COLO829 (cell line): ENCODE data around the gene GDPD3.
"Not testable (repeated sequence)": the region's sequence is repeated elsewhere in the genome, so short reads cannot be mapped to it uniquely, and the experiment has no call there.

Experiments used
- DNase-seq: peaks from one replicate; pipeline ENCODE4 v3.0.0; 2012; ENCODE audit warnings: low spot score

GDPD3 gene

GRCh38 chr16:30113031-30113710, at the start of gene GDPD3:
GDPD3 (minus strand) TSS chr16:30113537; CDS start chr16:30113478, 59 bp downstream.
- DNase-seq = no peak

GRCh38 chr16:30157214-30157613, 43.9 kb upstream of the GDPD3 start:
- no peak for DNase-seq

- DNase-seq = no peak
Measured at GRCh38 chr16:30155188-30155587, 41.9 kb upstream of the GDPD3 start.

GRCh38 chr16:30152517-30152916, 39.2 kb upstream of the GDPD3 start:
- no peak for DNase-seq

- DNase-seq = no peak
Measured at GRCh38 chr16:30151091-30151490, 37.8 kb upstream of the GDPD3 start.

- no peak for DNase-seq
Measured at GRCh38 chr16:30149250-30149930, 36.1 kb upstream of the GDPD3 start.

GRCh38 chr16:30147843-30148510, 34.6 kb upstream of the GDPD3 start:
- DNase-seq = no peak

GRCh38 chr16:30145657-30146056, 32.3 kb upstream of the GDPD3 start:
- no peak for DNase-seq

- no peak for DNase-seq
Measured at GRCh38 chr16:30144917-30145316, 31.6 kb upstream of the GDPD3 start.

GRCh38 chr16:30144017-30144416, 30.7 kb upstream of the GDPD3 start:
- no peak for DNase-seq

GRCh38 chr16:30143347-30143702, 30.0 kb upstream of the GDPD3 start:
- no peak for DNase-seq

- no peak for DNase-seq
Measured at GRCh38 chr16:30142672-30143346, 29.5 kb upstream of the GDPD3 start.

- DNase-seq = no peak
Measured at GRCh38 chr16:30141750-30142149, 28.4 kb upstream of the GDPD3 start.

- no peak for DNase-seq
Measured at GRCh38 chr16:30139583-30140481, 26.5 kb upstream of the GDPD3 start.

- DNase-seq = no peak
Measured at GRCh38 chr16:30137897-30138296, 24.6 kb upstream of the GDPD3 start.

- peak; percentile 72 for DNase-seq
Measured at GRCh38 chr16:30136971-30137605, 23.8 kb upstream of the GDPD3 start.

GRCh38 chr16:30132591-30132990, 19.3 kb upstream of the GDPD3 start:
- no peak for DNase-seq

- no peak for DNase-seq
Measured at GRCh38 chr16:30131869-30132475, 18.6 kb upstream of the GDPD3 start.

GRCh38 chr16:30127993-30128392, 14.7 kb upstream of the GDPD3 start:
- DNase-seq = no peak

- not testable (repeated sequence) for DNase-seq
Measured at GRCh38 chr16:30125690-30126089, 12.4 kb upstream of the GDPD3 start.

GRCh38 chr16:30124985-30125379, 11.6 kb upstream of the GDPD3 start:
- no peak for DNase-seq
